Measurements from ENCODE around the gene MRNIP. TPM values are rescaled to one million over a fixed set of nuclear protein-coding genes. Genes with fewer than 3 reads are reported as not detected.

Gene MRNIP
- polyA plus RNA-seq, 2 of the 4 experiments (the other 2 are of a cell fraction): 21.4 to 29.7 TPM

DNA sequence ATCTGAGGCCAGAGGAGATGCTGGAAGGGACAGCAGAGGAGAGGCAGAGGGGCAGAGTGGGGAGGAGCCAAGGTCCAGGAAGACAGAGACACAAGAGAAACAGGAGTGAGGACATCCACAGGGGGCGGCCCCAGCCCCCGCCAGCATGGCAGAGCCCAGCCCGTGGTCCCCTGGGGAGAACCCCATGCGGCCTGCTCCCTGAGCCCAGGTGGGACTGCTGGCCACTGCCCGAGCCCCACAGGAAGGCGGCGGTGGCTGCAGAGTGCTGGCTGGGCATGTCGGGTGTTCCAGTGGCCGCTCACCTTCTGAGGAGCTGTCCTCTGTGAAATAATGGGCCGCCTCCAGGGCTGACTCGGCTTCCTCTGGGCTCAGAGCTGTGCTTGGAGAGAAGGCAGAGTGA is 8.9 kb upstream of the MRNIP start (continued):
- TF ChIP-seq BHLHE40 (IDR thresholded peaks at IDR 0.05; ENCODE audit: low read depth, low read length) (no peak), MAFK (IDR thresholded peaks at IDR 0.05; ENCODE audit: partially characterized antibody) (no peak)

DNA sequence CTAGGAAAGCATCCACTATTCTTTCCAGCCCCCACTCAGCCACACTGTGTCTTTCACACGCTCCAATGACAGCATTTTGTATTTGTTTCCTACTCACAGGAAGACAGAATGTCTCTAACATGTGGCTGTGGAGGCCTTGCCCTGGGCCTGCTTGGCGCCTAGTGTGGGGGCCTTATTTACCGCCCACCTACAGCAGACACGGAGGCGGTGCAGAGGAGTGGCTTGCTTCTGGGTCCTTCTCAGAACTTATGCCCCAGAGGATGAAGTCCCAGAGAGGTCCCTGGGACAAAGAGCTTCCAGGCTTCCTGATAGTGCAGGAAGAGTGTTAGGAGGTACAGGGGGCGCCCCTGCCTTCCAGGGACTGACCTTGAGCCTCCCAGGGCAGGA is 8.5 kb upstream of the MRNIP start:
- no peak overlapping the region for H3K27ac ChIP-seq
- no peak for FAIRE-seq
- CTCF ChIA-PET: interaction anchor here (0.9 to 1.6 kb wide), 4 partner anchors 40 to 225 kb away, joined by 3 to 4 read pairs (median 3); no protein-coding TSS in a partner anchor
- H3K4me1 ChIP-seq: no peaks in the 10 kb centered on the region
- 92% methylated on average over 6 of the region's 6 CpGs for WGBS (ENCODE audit: missing lambda C conversion rate)
- POLR2A ChIA-PET: no interaction called here
- TF ChIP-seq CEBPB (IDR thresholded peaks at IDR 0.05) (no peak), CBX8 (IDR thresholded peaks at IDR 0.05) (no peak), EHMT2 (IDR thresholded peaks at IDR 0.05; ENCODE audit: low read depth) (no peak), KDM5A (IDR thresholded peaks at IDR 0.05) (no peak), TP53 (CRISPR knock-in tag; IDR thresholded peaks at IDR 0.05) (no peak), CBX2 (IDR thresholded peaks at IDR 0.05; ENCODE audit: borderline replicate concordance, low read depth) (no peak), KDM1A (IDR thresholded peaks at IDR 0.05; ENCODE audit: low read depth) (no peak), NPAS2 (CRISPR knock-in tag; IDR thresholded peaks at IDR 0.05; ENCODE audit: borderline replicate concordance) (no peak), MAFK (IDR thresholded peaks at IDR 0.05; ENCODE audit: partially characterized antibody) (no peak), NFE2L2 (conservative IDR thresholded peaks at IDR 0.05; ENCODE audit: low read length) (no peak), PHF8 (IDR thresholded peaks at IDR 0.05; ENCODE audit: borderline replicate concordance, low read depth) (no peak), GATA3 (IDR thresholded peaks at IDR 0.05; ENCODE audit: borderline replicate concordance) (no peak), RNF2 (IDR thresholded peaks at IDR 0.05; ENCODE audit: borderline replicate concordance, low read depth) (no peak), RAD21 (conservative IDR thresholded peaks at IDR 0.05 in 1 of 2, IDR thresholded peaks at IDR 0.05 in 1 of 2) (no peak), HDAC2 (IDR thresholded peaks at IDR 0.05) (no peak), NR3C1 (IDR thresholded peaks at IDR 0.05) (no peak), FOSB (CRISPR knock-in tag; IDR thresholded peaks at IDR 0.05) (no peak), FOXS1 (CRISPR knock-in tag; IDR thresholded peaks at IDR 0.05) (no peak)
- TF ChIP-seq, protein P1, sequence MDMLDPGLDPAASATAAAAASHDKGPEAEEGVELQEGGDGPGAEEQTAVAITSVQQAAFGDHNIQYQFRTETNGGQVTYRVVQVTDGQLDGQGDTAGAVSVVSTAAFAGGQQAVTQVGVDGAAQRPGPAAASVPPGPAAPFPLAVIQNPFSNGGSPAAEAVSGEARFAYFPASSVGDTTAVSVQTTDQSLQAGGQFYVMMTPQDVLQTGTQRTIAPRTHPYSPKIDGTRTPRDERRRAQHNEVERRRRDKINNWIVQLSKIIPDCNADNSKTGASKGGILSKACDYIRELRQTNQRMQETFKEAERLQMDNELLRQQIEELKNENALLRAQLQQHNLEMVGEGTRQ (IDR thresholded peaks at IDR 0.05): no peak
- TF ChIP-seq, protein P2, sequence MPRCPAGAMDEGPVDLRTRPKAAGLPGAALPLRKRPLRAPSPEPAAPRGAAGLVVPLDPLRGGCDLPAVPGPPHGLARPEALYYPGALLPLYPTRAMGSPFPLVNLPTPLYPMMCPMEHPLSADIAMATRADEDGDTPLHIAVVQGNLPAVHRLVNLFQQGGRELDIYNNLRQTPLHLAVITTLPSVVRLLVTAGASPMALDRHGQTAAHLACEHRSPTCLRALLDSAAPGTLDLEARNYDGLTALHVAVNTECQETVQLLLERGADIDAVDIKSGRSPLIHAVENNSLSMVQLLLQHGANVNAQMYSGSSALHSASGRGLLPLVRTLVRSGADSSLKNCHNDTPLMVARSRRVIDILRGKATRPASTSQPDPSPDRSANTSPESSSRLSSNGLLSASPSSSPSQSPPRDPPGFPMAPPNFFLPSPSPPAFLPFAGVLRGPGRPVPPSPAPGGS (IDR thresholded peaks at IDR 0.05): no peak
- H3K4me2 ChIP-seq: no peak overlapping the region
- H3K4me3 ChIP-seq: no peak overlapping the region
- DNase-seq (ENCODE audit: low read depth in 1 of 2, low spot score in 1 of 2): no peak
- no peaks in the 10 kb centered on the region for H3K9me3 ChIP-seq
- no peak for ATAC-seq

DNA sequence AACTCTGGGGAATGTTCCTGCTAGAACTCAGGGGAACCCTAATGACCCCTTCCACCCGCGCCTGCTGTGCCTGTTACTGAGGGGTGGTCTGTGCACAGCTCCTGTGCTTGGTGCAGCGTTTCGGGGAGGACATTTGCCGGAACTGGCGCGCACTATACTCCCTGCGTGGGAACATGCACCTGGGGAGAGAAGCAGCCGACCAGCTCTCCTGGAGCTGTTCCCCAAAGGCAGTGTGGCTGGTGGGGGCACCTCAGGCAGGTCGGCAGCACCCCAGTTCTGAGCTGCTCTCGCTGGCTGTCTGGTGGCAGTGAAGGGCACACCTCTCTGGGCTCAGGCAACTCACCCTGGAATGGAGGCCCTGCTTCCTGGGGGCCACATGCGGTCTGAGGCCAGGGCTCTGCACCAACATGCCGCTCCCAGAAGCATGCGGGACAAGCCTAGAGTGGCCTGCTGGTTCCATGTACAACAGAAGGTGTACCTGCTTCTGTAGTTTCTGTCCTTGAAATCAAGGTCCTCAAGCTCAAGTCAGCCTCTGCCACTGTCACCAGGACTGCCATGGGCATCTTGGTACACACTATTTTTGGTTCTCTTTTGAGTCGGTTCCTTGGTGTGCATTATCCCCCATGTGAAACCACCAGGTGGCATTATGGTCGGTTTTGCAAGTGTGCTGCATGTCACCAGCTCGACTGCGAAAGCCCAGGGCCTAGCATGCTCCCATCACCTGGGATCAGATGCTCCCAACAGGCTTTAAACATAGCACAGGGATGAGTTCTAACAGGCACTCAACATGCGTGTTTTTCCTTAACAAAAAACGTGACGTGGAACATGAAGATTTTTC is 7.8 kb upstream of the MRNIP start:
- TF ChIP-seq RAD21 (conservative IDR thresholded peaks at IDR 0.05 in 1 of 2, IDR thresholded peaks at IDR 0.05 in 1 of 2) (0 out of 5 replicates have a peak, but pooled peaks of 1 of the 2 experiments have one; percentile 15), POLR2A (IDR thresholded peaks at IDR 0.05; ENCODE audit: low read length) (no peak)
- POLR2A ChIA-PET: no interaction called here
- Histone ChIP-seq H3K4me1 (no peaks in the 10 kb centered on the region), H3K27ac (no peak overlapping the region), H3K4me3 (no peak overlapping the region), H3K9me3 (no peaks in the 10 kb centered on the region), H3K4me2 (no peak overlapping the region)
- CTCF ChIA-PET: interaction anchor here (0.7 to 1.6 kb wide), 7 partner anchors 17 to 225 kb away, joined by 3 to 4 read pairs (median 3); no protein-coding TSS in a partner anchor
- 64% methylated on average over 7 of the region's 21 CpGs for WGBS (ENCODE audit: missing lambda C conversion rate)
- DNase-seq (ENCODE audit: low read depth in 1 of 2, low spot score in 1 of 2) (peak in 1 of 2 experiments; percentile 35), FAIRE-seq (no peak), ATAC-seq (peak; percentile 20 to 46; a peak in 3 of 6 replicates)
